Ishikawa (cell line): ENCODE measurements around the gene AGO3.

Experiments
- CEBPB ChIP-seq: IDR thresholded peaks from 2 replicates; pipeline ENCODE4 v1.6.1; 2012
- CREB1 ChIP-seq: IDR thresholded peaks from 2 replicates; pipeline ENCODE4 v1.6.1; 2012; ENCODE audit warnings: low read depth
- EGR1 ChIP-seq: IDR thresholded peaks from 2 replicates; pipeline ENCODE4 v1.6.1; 2012
- EP300 ChIP-seq: IDR thresholded peaks from 2 replicates; pipeline ENCODE4 v1.6.1; 2012; ENCODE audit warnings: borderline replicate concordance
- FOXM1 ChIP-seq: IDR thresholded peaks from 2 replicates; pipeline ENCODE4 v1.6.1; 2012; ENCODE audit warnings: low read depth, borderline replicate concordance
- NFIC ChIP-seq: IDR thresholded peaks from 2 replicates; pipeline ENCODE4 v1.6.1; 2012
- RAD21 ChIP-seq: IDR thresholded peaks from 2 replicates; pipeline ENCODE4 v1.6.1; 2012; ENCODE audit warnings: low read depth
- TAF1 ChIP-seq: IDR thresholded peaks from 2 replicates; pipeline ENCODE4 v1.6.1; 2012; ENCODE audit warnings: low read depth, mild to moderate bottlenecking
- TCF12 ChIP-seq: IDR thresholded peaks from 2 replicates; pipeline ENCODE4 v1.6.1; 2012; ENCODE audit warnings: low read depth
- TEAD4 ChIP-seq: IDR thresholded peaks from 2 replicates; pipeline ENCODE4 v1.6.1; 2012
- YY1 ChIP-seq: IDR thresholded peaks from 2 replicates; pipeline ENCODE4 v1.6.1; 2012; ENCODE audit warnings: low read depth
- ZBTB7A ChIP-seq: IDR thresholded peaks from 2 replicates; pipeline ENCODE4 v1.6.1; 2012; ENCODE audit warnings: low read depth
- TF ChIP-seq, protein P1 (sequence below): IDR thresholded peaks from 2 replicates; pipeline ENCODE4 v1.6.1; 2012
- TF ChIP-seq, protein P2 (sequence below): IDR thresholded peaks from 2 replicates; pipeline ENCODE4 v1.6.1; 2012; ENCODE audit warnings: low read depth, mild to moderate bottlenecking
- TF ChIP-seq, protein P3 (sequence below): IDR thresholded peaks from 2 replicates; pipeline ENCODE4 v1.6.1; 2012

AGO3 gene

DNA sequence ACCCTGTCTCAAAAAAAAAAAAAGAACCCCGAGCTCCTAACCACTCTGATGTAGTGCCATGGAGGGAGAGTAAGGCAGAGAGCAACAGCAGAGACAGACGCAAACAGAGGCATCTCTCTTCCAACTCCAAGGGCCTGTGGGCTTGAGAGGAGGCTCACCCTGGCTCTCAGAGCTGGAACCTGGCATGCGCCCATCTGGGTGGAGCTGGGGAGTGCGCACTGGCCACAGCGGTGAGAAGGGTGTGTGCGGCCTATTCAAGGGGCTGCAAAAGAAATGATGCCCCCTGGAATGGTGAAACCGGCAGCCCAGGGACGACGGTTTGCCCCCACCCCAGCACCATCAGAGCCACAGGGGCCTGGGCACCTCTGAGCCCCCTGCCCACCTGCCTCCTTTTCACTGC is 176.5 kb downstream of the AGO3 start:
- TF ChIP-seq FOXM1 = no peak
- no peak for TF ChIP-seq TCF12
- TF ChIP-seq ZBTB7A = no peak
- TF ChIP-seq, protein P1, sequence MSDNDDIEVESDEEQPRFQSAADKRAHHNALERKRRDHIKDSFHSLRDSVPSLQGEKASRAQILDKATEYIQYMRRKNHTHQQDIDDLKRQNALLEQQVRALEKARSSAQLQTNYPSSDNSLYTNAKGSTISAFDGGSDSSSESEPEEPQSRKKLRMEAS = no peak
- TF ChIP-seq YY1 = no peak
- TF ChIP-seq, protein P2, sequence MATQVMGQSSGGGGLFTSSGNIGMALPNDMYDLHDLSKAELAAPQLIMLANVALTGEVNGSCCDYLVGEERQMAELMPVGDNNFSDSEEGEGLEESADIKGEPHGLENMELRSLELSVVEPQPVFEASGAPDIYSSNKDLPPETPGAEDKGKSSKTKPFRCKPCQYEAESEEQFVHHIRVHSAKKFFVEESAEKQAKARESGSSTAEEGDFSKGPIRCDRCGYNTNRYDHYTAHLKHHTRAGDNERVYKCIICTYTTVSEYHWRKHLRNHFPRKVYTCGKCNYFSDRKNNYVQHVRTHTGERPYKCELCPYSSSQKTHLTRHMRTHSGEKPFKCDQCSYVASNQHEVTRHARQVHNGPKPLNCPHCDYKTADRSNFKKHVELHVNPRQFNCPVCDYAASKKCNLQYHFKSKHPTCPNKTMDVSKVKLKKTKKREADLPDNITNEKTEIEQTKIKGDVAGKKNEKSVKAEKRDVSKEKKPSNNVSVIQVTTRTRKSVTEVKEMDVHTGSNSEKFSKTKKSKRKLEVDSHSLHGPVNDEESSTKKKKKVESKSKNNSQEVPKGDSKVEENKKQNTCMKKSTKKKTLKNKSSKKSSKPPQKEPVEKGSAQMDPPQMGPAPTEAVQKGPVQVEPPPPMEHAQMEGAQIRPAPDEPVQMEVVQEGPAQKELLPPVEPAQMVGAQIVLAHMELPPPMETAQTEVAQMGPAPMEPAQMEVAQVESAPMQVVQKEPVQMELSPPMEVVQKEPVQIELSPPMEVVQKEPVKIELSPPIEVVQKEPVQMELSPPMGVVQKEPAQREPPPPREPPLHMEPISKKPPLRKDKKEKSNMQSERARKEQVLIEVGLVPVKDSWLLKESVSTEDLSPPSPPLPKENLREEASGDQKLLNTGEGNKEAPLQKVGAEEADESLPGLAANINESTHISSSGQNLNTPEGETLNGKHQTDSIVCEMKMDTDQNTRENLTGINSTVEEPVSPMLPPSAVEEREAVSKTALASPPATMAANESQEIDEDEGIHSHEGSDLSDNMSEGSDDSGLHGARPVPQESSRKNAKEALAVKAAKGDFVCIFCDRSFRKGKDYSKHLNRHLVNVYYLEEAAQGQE = no peak
- TF ChIP-seq CEBPB = no peak
- TF ChIP-seq EP300 = no peak
- no peak for TF ChIP-seq EGR1
- TF ChIP-seq TAF1 = no peak
- TF ChIP-seq RAD21 = no peak
- TF ChIP-seq, protein P3, sequence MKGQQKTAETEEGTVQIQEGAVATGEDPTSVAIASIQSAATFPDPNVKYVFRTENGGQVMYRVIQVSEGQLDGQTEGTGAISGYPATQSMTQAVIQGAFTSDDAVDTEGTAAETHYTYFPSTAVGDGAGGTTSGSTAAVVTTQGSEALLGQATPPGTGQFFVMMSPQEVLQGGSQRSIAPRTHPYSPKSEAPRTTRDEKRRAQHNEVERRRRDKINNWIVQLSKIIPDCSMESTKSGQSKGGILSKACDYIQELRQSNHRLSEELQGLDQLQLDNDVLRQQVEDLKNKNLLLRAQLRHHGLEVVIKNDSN = no peak
- TF ChIP-seq CREB1 = no peak

DNA sequence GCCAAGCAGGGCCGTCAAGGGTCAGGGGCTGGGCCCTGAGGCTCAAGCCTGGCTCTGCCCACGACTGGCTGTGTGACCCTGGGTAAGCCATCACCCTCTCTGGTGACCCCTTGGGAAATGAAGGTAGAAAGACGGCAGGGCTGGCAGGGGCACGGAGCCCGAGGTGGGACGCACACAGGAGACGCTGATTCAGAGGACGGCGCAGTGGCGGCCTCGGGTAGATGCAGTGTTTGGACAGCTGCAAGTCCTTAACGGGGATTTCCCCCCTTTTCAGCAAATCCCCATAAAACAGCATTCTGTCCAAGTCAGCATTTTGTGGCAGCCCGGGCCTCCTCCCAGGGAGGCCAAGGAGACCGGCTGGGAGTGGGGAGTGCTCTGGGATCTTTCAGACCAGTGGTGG is 177.4 kb downstream of the AGO3 start:
- no peak for TF ChIP-seq RAD21
- TF ChIP-seq TCF12 = no peak
- TF ChIP-seq, protein P3 = no peak
- TF ChIP-seq TAF1 = no peak
- no peak for TF ChIP-seq FOXM1
- no peak for TF ChIP-seq ZBTB7A
- no peak for TF ChIP-seq NFIC
- TF ChIP-seq, protein P2 = no peak
- TF ChIP-seq EGR1 = no peak
- TF ChIP-seq, protein P1 = no peak
- no peak for TF ChIP-seq CREB1
- TF ChIP-seq CEBPB = no peak
- no peak for TF ChIP-seq EP300
- no peak for TF ChIP-seq YY1
- no peak for TF ChIP-seq TEAD4

DNA sequence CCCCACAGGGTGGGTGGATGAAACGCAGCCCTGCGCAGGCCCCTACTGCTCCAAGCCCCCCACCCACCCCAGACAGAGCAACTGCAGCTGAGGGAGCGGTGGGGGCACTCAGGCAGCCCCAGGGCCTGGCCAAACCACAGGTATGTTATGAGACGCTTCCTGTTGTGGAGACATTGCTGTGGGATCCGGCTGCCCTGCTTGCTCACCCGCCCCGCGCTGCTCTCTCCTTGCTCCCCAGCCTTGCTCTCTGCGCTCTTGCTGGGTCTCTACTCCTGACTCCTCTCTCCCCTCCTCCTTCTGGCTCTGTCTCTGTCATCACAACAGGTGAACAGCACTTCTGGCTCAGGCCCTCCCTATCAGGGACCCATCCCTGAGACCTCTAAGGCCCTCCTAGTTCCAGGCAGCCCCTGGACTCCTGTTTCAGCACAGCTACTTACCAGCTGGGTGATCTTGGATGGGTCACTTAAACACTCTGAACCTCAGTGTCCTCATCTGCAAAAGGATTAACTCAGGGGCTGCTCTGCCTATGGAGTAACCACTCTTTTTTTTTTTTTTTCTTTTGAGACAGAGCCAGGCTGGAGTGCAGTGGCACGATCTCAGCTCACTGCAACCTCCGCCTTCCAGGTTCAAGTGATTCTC is 178.3 kb downstream of the AGO3 start:
- TF ChIP-seq FOXM1 = no peak
- TF ChIP-seq, protein P1 = no peak
- TF ChIP-seq NFIC = no peak
- no peak for TF ChIP-seq EGR1
- TF ChIP-seq ZBTB7A = no peak
- no peak for TF ChIP-seq TAF1
- TF ChIP-seq CREB1 = no peak
- TF ChIP-seq, protein P2 = no peak
- TF ChIP-seq, protein P3 = no peak
- no peak for TF ChIP-seq TEAD4
- no peak for TF ChIP-seq YY1
- no peak for TF ChIP-seq TCF12

DNA sequence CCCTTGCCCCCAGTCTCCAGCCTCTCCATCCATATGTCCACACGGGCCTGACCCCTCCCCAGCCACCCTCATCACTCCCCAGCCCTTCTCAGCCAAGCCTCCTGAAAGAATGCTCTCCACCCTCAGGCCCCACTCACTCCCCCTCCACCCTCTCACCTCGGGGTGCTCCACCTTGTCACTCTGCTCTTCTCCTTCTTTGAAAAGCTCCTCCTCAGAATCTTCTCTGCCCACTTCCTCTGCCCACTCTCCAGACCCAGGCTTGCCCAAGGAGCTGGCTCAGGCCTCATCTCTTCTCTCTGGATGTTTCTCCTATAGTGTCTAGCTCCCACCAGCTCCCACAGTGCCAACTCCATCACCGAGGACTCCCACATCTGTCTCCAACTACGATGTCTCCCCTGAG is 180.2 kb downstream of the AGO3 start:
- TF ChIP-seq, protein P3 = no peak
- TF ChIP-seq FOXM1 = no peak
